HepG2 (cell line): Measurements from ENCODE around the gene PLPPR2. TPM values are rescaled to one million over a fixed set of nuclear protein-coding genes. Genes with fewer than 3 reads are reported as not detected.

ENCODE experiments used
- ARHGAP35 ChIP-seq: sonication (generic); formaldehyde crosslinking; IDR thresholded peaks from 2 replicates; pipeline ENCODE4 v1.9.0; 2022; ENCODE audit warnings: mild to moderate bottlenecking, inconsistent platforms, moderate library complexity, missing genetic modification reagents, borderline replicate concordance
- ELF1 ChIP-seq: sonication (generic); formaldehyde crosslinking; IDR thresholded peaks from 2 replicates; pipeline ENCODE4 v1.4.0; 2020; ENCODE audit warnings: missing genetic modification reagents
- FOXK2 ChIP-seq: fragments of 450-650 bp; IDR thresholded peaks from 2 replicates; pipeline ENCODE4 v1.6.1; 2016
- GATAD1 ChIP-seq: IDR thresholded peaks from 2 replicates; pipeline ENCODE4 v1.6.1; 2016; ENCODE audit warnings: missing genetic modification reagents, missing compliant biosample characterization
- HIVEP1 ChIP-seq: sonication (generic); formaldehyde crosslinking; IDR thresholded peaks from 2 replicates; pipeline ENCODE4 v1.4.0; 2020; ENCODE audit warnings: mild to moderate bottlenecking, missing genetic modification reagents
- PBX2 ChIP-seq: IDR thresholded peaks from 2 replicates; pipeline ENCODE4 v1.6.1; 2016; ENCODE audit warnings: control low read depth
- POLR2A ChIP-seq, 2 experiments: IDR thresholded peaks; 2 replicates each; pipeline ENCODE4 v1.6.1; 2011; ENCODE audit warnings: low read depth in 2 of 2, low read length in 2 of 2, mild to moderate bottlenecking in 1 of 2, moderate library complexity in 1 of 2; ENCODE audit not compliant: insufficient read depth in 1 of 2
- RAD51 ChIP-seq: fragments of 450-650 bp; IDR thresholded peaks from 2 replicates; pipeline ENCODE4 v1.6.1; 2016; ENCODE audit warnings: borderline replicate concordance
- SNRNP70 ChIP-seq: fragments of 200-400 bp; formaldehyde crosslinking; IDR thresholded peaks from 2 replicates; pipeline ENCODE4 v1.6.1; 2017; ENCODE audit warnings: mild to moderate bottlenecking, low read depth, low read length, moderate library complexity
- SPEN ChIP-seq: sonication (generic); formaldehyde crosslinking; IDR thresholded peaks from 2 replicates; pipeline ENCODE4 v1.5.1; 2020; ENCODE audit warnings: low read depth, mild to moderate bottlenecking, missing genetic modification reagents
- TEAD3 ChIP-seq: optimal IDR thresholded peaks from 2 replicates; pipeline ENCODE3; 2016; ENCODE audit warnings: borderline replicate concordance
- YY1 ChIP-seq: IDR thresholded peaks from 2 replicates; pipeline ENCODE4 v1.6.1; 2011; ENCODE audit warnings: low read length, low read depth, moderate library complexity, mild to moderate bottlenecking; ENCODE audit not compliant: insufficient read depth, insufficient replicate concordance
- ZMYM4 ChIP-seq: sonication (generic); formaldehyde crosslinking; IDR thresholded peaks from 2 replicates; pipeline ENCODE4 v1.8.1; 2023; ENCODE audit warnings: mild to moderate bottlenecking, missing genetic modification reagents
- ZNF20 ChIP-seq: sonication (generic); formaldehyde crosslinking; IDR thresholded peaks from 2 replicates; pipeline ENCODE4 v1.4.0; 2020; ENCODE audit warnings: mild to moderate bottlenecking, moderate library complexity, missing genetic modification reagents
- ZNF280B ChIP-seq: sonication (generic); formaldehyde crosslinking; IDR thresholded peaks from 2 replicates; pipeline ENCODE4 v1.5.0; 2020; ENCODE audit warnings: missing genetic modification reagents, mild to moderate bottlenecking, borderline replicate concordance
- ZNF724P ChIP-seq: sonication (generic); formaldehyde crosslinking; IDR thresholded peaks from 2 replicates; pipeline ENCODE4 v1.8.0; 2022; ENCODE audit warnings: missing genetic modification reagents, borderline replicate concordance
- polyA plus RNA-seq, 8 experiments: library from polyadenylated mRNA; depleted of rRNA in 3 of 8; stranded (reverse) in 7 of 8; unstranded in 1 of 8; fragments of >200 nt; fragmentation: Illumina TruSeq in 4 of 8; extraction: Trizol in 4 of 8; gene quantifications; 2 replicates each; pipeline versions ENCODE4 v1.2.1 to v1.2.3, GENCODE V29; 2011 to 2016; ENCODE audit warnings: low read depth in 4 of 8, missing spikeins in 1 of 8, mixed read lengths in 1 of 8; ENCODE audit not compliant: insufficient read depth in 1 of 8
- total RNA-seq, 5 experiments: library from RNA; depleted of rRNA; stranded (reverse); fragments of >200 nt; fragmentation: Illumina TruSeq; extraction: Trizol; gene quantifications; 2 replicates each; pipeline ENCODE4 v1.2.3, GENCODE V29; 2016; ENCODE audit warnings: low read depth in 1 of 5
- TF ChIP-seq, protein P1 (sequence below), 2 experiments: fragments of 450-650 bp in 1 of 2; sonication (generic) in 1 of 2; formaldehyde crosslinking in 1 of 2; IDR thresholded peaks; 2 replicates each; pipeline versions ENCODE4 v1.6.1 to v1.8.0; 2016 to 2022; ENCODE audit warnings: antibody characterized with exemption in 1 of 2, mild to moderate bottlenecking in 1 of 2, missing genetic modification reagents in 1 of 2
- TF ChIP-seq, protein P2 (sequence below): sonication (generic); formaldehyde crosslinking; conservative IDR thresholded peaks from 2 replicates; pipeline ENCODE4 v1.4.0; 2020; ENCODE audit warnings: missing genetic modification reagents

PLPPR2 gene
- total and polyA plus RNA-seq, 2 of the 13 experiments (the other 11 are each of a cell fraction or from before 2014, with no cell fraction given), result 1.5 to 2.1 TPM

DNA sequence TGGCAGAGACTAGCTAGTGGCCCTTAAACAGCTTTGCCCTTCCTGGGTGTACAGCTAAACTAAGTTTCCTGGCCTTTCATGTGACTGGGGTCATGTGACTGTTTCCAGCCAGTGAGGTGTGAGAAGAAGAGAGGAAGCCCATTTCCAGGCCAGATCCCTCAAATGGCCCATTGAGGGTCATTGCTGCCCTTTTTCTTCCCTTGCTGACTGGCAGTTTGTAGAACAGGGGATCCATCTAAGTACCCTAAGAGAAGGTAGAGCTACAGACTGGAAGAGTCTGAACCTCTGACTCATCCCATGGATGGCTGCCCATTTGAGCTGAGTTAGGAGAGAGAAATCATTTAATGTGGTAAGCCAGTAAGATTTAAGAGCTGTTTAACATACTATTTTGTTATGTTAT, 22.0 kb downstream of the PLPPR2 start (continued):
- TF ChIP-seq, protein P1, sequence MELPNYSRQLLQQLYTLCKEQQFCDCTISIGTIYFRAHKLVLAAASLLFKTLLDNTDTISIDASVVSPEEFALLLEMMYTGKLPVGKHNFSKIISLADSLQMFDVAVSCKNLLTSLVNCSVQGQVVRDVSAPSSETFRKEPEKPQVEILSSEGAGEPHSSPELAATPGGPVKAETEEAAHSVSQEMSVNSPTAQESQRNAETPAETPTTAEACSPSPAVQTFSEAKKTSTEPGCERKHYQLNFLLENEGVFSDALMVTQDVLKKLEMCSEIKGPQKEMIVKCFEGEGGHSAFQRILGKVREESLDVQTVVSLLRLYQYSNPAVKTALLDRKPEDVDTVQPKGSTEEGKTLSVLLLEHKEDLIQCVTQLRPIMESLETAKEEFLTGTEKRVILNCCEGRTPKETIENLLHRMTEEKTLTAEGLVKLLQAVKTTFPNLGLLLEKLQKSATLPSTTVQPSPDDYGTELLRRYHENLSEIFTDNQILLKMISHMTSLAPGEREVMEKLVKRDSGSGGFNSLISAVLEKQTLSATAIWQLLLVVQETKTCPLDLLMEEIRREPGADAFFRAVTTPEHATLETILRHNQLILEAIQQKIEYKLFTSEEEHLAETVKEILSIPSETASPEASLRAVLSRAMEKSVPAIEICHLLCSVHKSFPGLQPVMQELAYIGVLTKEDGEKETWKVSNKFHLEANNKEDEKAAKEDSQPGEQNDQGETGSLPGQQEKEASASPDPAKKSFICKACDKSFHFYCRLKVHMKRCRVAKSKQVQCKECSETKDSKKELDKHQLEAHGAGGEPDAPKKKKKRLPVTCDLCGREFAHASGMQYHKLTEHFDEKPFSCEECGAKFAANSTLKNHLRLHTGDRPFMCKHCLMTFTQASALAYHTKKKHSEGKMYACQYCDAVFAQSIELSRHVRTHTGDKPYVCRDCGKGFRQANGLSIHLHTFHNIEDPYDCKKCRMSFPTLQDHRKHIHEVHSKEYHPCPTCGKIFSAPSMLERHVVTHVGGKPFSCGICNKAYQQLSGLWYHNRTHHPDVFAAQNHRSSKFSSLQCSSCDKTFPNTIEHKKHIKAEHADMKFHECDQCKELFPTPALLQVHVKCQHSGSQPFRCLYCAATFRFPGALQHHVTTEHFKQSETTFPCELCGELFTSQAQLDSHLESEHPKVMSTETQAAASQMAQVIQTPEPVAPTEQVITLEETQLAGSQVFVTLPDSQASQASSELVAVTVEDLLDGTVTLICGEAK (IDR thresholded peaks at IDR 0.05), result no peak
- TF ChIP-seq, protein P1 (CRISPR knock-in tag; IDR thresholded peaks at IDR 0.05), result no peak
- TF ChIP-seq SNRNP70, result no peak
- no peak for TF ChIP-seq FOXK2
- TF ChIP-seq, protein P2, sequence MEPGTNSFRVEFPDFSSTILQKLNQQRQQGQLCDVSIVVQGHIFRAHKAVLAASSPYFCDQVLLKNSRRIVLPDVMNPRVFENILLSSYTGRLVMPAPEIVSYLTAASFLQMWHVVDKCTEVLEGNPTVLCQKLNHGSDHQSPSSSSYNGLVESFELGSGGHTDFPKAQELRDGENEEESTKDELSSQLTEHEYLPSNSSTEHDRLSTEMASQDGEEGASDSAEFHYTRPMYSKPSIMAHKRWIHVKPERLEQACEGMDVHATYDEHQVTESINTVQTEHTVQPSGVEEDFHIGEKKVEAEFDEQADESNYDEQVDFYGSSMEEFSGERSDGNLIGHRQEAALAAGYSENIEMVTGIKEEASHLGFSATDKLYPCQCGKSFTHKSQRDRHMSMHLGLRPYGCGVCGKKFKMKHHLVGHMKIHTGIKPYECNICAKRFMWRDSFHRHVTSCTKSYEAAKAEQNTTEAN (CRISPR knock-in tag), result no peak
- TF ChIP-seq PBX2 (CRISPR knock-in tag), result no peak
- TF ChIP-seq GATAD1 (CRISPR knock-in tag), result peak; percentile 29; the same call in 1 of the 2 replicates
- TF ChIP-seq ZNF20 (CRISPR knock-in tag), result no peak
- no peak for TF ChIP-seq ZNF280B (CRISPR knock-in tag)
- no peak for TF ChIP-seq YY1
- TF ChIP-seq ELF1 (CRISPR knock-in tag), result peak; percentile 9; the same call in 1 of the 2 replicates
- no peak for TF ChIP-seq ARHGAP35
- no peak for TF ChIP-seq SPEN (CRISPR knock-in tag)
- TF ChIP-seq POLR2A (IDR thresholded peaks at IDR 0.05; ENCODE audit: insufficient read depth in 1 of 2, low read depth in 2 of 2, low read length in 2 of 2), result 0 out of 4 replicates have a peak, but pooled peaks of 1 of the 2 experiments have one; percentile 19
- peak; percentile 77 for TF ChIP-seq RAD51
- no peak for TF ChIP-seq HIVEP1 (CRISPR knock-in tag)
- no peak for TF ChIP-seq ZNF724P (CRISPR knock-in tag)
- 0 out of 2 replicates have a peak, but pooled peaks have one; percentile 11 for TF ChIP-seq ZMYM4
- TF ChIP-seq TEAD3 (CRISPR knock-in tag), result no peak
